Stomach smooth muscle (tissue), 2 donors: ENCODE results near the gene PIGR.

Experiments
- H3K27ac ChIP-seq: one replicate; pipeline ENCODE4 v1.7.0; 2013; ENCODE audit warnings: mild to moderate bottlenecking, low read length, inconsistent platforms
- H3K27me3 ChIP-seq, 2 donors: one replicate each; pipeline ENCODE4 v1.7.0; 2013; ENCODE audit warnings: low read length in 2 of 2; ENCODE audit not compliant: insufficient read depth in 2 of 2, control insufficient read depth in 1 of 2
- H3K36me3 ChIP-seq, 2 donors: one replicate each; pipeline ENCODE4 v1.7.0; 2013; ENCODE audit warnings: low read length in 2 of 2; ENCODE audit not compliant: control insufficient read depth in 2 of 2, insufficient read depth in 2 of 2
- H3K4me1 ChIP-seq: one replicate; pipeline ENCODE4 v1.7.0; 2013; ENCODE audit warnings: low read length; ENCODE audit not compliant: control insufficient read depth, insufficient read depth
- H3K4me3 ChIP-seq, 2 donors: one replicate each; pipeline ENCODE4 v1.7.0; 2013; ENCODE audit warnings: low read length in 2 of 2
- H3K9ac ChIP-seq, 2 donors: one replicate each; pipeline ENCODE4 v1.7.0; 2013; ENCODE audit warnings: low read length in 2 of 2, mild to moderate bottlenecking in 1 of 2
- H3K9me3 ChIP-seq, 2 donors: one replicate each; pipeline ENCODE4 v1.7.0; 2013; ENCODE audit warnings: low read length in 2 of 2; ENCODE audit not compliant: control insufficient read depth in 2 of 2
- donor health status: healthy.
- donor health status: Pancreatic carcinoma.

PIGR gene

DNA sequence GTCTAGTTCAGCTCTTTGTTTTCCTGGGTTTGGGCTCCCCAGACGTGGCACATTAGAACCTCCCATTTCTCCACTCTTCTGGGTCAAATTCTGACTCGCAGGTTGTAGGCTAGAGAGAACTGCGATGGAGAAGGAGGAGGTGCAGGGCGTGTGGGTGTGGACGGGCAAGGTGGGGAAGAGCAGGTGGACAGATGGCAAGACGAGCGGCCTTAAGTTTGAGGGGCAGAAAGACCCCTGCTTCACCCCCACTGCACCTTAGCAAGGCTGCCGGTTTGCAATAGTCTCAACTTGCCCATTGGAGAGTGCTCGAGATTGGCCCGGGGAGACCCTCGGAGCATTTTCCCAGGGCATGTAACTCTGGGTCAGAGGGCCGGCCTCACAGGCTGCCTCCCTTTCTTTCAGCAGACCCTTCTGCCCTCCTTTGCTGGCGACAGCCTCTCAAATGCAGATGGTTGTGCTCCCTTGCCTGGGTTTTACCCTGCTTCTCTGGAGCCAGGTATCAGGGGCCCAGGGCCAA, 47.3 kb downstream of the PIGR start:
- no peak overlapping the region for H3K4me3 ChIP-seq
- H3K9ac ChIP-seq = no peak overlapping the region
- H3K36me3 ChIP-seq = no peaks in the 10 kb centered on the region
- no peaks in the 10 kb centered on the region for H3K9me3 ChIP-seq
- peaks cover 4% of the 10 kb centered on the region for H3K4me1 ChIP-seq
- peaks cover 2 to 7% of the 10 kb centered on the region in 2 donors for H3K27me3 ChIP-seq
- H3K27ac ChIP-seq = no peak overlapping the region

GRCh38 chr1:206898089-206898914, 48.0 kb downstream of the PIGR start:
- H3K9me3 ChIP-seq = no peaks in the 10 kb centered on the region
- H3K4me1 ChIP-seq = peaks cover 4% of the 10 kb centered on the region
- no peak overlapping the region for H3K27ac ChIP-seq
- no peak overlapping the region for H3K4me3 ChIP-seq
- H3K9ac ChIP-seq = no peak overlapping the region
- peaks cover 2 to 8% of the 10 kb centered on the region in 2 donors for H3K27me3 ChIP-seq
- no peaks in the 10 kb centered on the region for H3K36me3 ChIP-seq

GRCh38 chr1:206897175-206897574, 49.1 kb downstream of the PIGR start, which contains the start of gene IL24:
TSS of gene IL24 (plus strand) at chr1:206897443. CDS start at chr1:206897833, 390 bp downstream.
- no peaks in the 10 kb centered on the region for H3K36me3 ChIP-seq
- no peak within 1 kb of the TSS for H3K27ac ChIP-seq

GRCh38 chr1:206896261-206896660, 50.0 kb downstream of the PIGR start:
- Histone ChIP-seq H3K4me1 (peaks cover 4% of the 10 kb centered on the region), H3K9me3 (no peaks in the 10 kb centered on the region), H3K9ac (no peak overlapping the region), H3K27ac (no peak overlapping the region), H3K4me3 (no peak overlapping the region), H3K36me3 (no peaks in the 10 kb centered on the region), H3K27me3 (peaks cover 9 to 14% of the 10 kb centered on the region in 2 donors)

More at GRCh38 chr1:206897175-206897574, 49.1 kb downstream of the PIGR start, which contains the start of gene IL24:
- peaks cover 2 to 10% of the 10 kb centered on the region in 2 donors for H3K27me3 ChIP-seq
- no peak within 1 kb of the TSS for H3K9ac ChIP-seq
- H3K4me3 ChIP-seq = no peak within 1 kb of the TSS
- H3K9me3 ChIP-seq = no peaks in the 10 kb centered on the region
- H3K4me1 ChIP-seq = peaks cover 4% of the 10 kb centered on the region

DNA sequence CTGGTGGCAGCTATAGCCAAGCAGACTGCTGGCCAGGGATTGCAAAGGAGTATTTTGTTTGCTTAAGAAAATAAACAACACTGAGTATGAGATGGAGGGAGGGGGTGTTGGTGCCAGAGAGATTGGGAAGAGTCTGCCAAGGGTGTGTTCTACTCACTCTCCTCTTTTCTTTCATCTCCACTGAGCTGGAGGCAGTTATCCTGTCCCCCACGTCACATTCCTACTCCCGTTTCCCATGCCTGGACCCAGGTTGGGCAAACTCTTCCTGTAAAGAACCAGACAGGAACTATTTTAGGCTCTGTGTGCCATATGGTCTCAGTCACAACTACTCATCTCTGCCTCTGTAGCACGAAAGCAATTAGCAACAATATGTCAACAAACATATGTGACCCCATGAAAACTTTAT, 50.4 kb downstream of the PIGR start:
- H3K27me3 ChIP-seq = peaks cover 9 to 16% of the 10 kb centered on the region in 2 donors
- no peak overlapping the region for H3K4me3 ChIP-seq
- H3K4me1 ChIP-seq = peaks cover 4% of the 10 kb centered on the region
- H3K9ac ChIP-seq = no peak overlapping the region
- H3K9me3 ChIP-seq = no peaks in the 10 kb centered on the region
- H3K27ac ChIP-seq = no peak overlapping the region
- no peaks in the 10 kb centered on the region for H3K36me3 ChIP-seq

DNA sequence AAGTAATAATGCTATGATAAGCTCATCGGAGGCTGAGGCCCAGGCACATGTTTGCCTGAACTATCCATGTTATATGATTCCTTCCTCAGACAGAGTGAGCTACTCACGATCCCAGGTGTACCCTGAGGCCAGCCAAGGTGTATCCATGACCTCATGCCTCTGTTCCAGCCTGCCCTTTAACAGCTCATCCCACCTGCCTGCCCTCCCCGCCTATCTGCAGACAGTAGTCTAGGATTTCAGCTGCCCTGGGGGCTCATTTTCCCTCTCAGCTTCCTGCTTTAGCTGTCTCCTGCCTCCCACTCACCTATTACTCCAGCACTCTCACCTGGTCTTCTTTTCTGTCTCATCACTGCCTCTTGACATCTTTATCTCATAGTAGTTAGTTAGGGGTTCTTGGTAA, 50.9 kb downstream of the PIGR start:
- no peak overlapping the region for H3K4me3 ChIP-seq
- no peak overlapping the region for H3K9ac ChIP-seq
- no peaks in the 10 kb centered on the region for H3K36me3 ChIP-seq
- H3K27ac ChIP-seq = no peak overlapping the region
- no peaks in the 10 kb centered on the region for H3K9me3 ChIP-seq
- peaks cover 9 to 16% of the 10 kb centered on the region in 2 donors for H3K27me3 ChIP-seq
- H3K4me1 ChIP-seq = peaks cover 4% of the 10 kb centered on the region

GRCh38 chr1:206893380-206893779, 52.9 kb downstream of the PIGR start:
- no peak overlapping the region for H3K4me3 ChIP-seq
- H3K27me3 ChIP-seq = peaks cover 7 to 13% of the 10 kb centered on the region in 2 donors
- H3K36me3 ChIP-seq = no peaks in the 10 kb centered on the region
- H3K27ac ChIP-seq = no peak overlapping the region
- no peak overlapping the region for H3K9ac ChIP-seq
- H3K9me3 ChIP-seq = no peaks in the 10 kb centered on the region
- H3K4me1 ChIP-seq = peaks cover 4% of the 10 kb centered on the region

DNA sequence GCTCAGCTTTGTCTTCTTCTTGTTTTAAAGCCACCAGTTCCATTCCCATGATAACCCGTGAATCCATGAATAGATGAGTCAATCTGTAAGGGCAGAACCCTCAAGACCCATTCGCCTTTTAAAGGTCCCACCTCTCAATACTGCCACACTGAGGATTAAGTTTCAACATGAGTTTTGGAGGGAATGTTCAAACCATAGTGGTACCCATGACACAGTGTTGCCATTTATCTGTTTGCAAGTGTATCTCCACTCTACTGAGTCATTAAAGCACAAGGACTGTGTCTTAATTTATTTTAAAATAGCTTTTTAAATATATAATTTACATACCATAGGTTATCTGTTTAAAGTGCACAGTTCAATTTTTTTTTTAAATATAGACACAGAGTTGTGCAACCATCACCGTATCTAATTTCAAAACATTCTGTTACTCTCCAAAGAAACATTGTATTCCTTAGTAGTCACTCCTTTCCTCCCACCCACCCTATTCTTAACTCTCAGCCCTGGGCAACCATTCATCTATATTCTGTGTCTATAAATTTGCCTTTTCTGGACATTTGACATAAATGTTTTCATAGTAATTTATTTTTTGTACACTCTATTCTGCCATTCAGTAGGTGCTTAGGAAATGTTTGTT, 53.8 kb downstream of the PIGR start:
- H3K9me3 ChIP-seq = no peaks in the 10 kb centered on the region
- H3K9ac ChIP-seq = no peak overlapping the region
- peaks cover 7 to 13% of the 10 kb centered on the region in 2 donors for H3K27me3 ChIP-seq
- H3K4me3 ChIP-seq = no peak overlapping the region
- no peak overlapping the region for H3K27ac ChIP-seq
- peaks cover 4% of the 10 kb centered on the region for H3K4me1 ChIP-seq
- H3K36me3 ChIP-seq = no peaks in the 10 kb centered on the region

- H3K9me3 ChIP-seq = no peaks in the 10 kb centered on the region
- H3K9ac ChIP-seq = no peak overlapping the region
- no peak overlapping the region for H3K27ac ChIP-seq
- H3K4me1 ChIP-seq = peaks cover 4% of the 10 kb centered on the region
- H3K36me3 ChIP-seq = no peaks in the 10 kb centered on the region
- H3K27me3 ChIP-seq = peaks cover 7 to 11% of the 10 kb centered on the region in 2 donors
- no peak overlapping the region for H3K4me3 ChIP-seq
Observed at GRCh38 chr1:206891412-206891811, 54.9 kb downstream of the PIGR start.

- H3K4me3 ChIP-seq = no peak overlapping the region
- H3K27me3 ChIP-seq = peaks cover 7 to 10% of the 10 kb centered on the region in 2 donors
- H3K4me1 ChIP-seq = no peaks in the 10 kb centered on the region
- no peaks in the 10 kb centered on the region for H3K9me3 ChIP-seq
- H3K27ac ChIP-seq = no peak overlapping the region
- H3K9ac ChIP-seq = no peak overlapping the region
- H3K36me3 ChIP-seq = no peaks in the 10 kb centered on the region
Observed at GRCh38 chr1:206890125-206891060, 55.9 kb downstream of the PIGR start.
